ENCODE measurements around the gene SPATA6L.

DNA sequence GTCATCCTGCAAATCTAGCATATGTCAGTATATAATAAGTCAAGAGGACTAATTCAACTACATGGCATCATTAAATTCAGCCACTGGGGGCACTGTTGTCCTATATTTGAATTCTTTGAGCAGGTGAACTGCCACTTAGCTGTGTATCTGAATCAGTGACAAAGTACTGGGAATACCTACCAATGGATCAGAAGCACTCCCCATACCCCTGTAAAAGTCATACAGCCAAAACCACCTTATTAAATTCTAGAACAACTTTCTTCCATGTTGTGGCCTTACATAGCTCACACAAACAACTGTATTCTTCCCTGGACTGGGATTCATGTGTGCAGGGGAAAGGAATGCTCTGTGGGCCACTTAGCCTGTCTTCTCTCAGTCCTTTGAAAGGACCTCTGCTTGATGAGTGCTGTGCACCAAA lies 61.6 kb downstream of the SPATA6L start:
- TF ChIP-seq EZH2phosphoT487 (IDR thresholded peaks at IDR 0.05; ENCODE audit: insufficient read depth, low read depth) (no peak), EZH2 (IDR thresholded peaks at IDR 0.05; ENCODE audit: insufficient read depth, poor library complexity, severe bottlenecking) (no peak)
